Measurements from ENCODE around the gene PEPD.

- TF ChIP-seq POLR2AphosphoS5 (IDR thresholded peaks at IDR 0.05; ENCODE audit: low read depth, low read length) (no peak), POLR2A (IDR thresholded peaks at IDR 0.05; ENCODE audit: borderline replicate concordance, extremely low read depth, insufficient read depth, insufficient read length) (no peak), EZH2 (IDR thresholded peaks at IDR 0.05) (no peak), CBX3 (IDR thresholded peaks at IDR 0.05; ENCODE audit: low read depth) (no peak), CTCF (IDR thresholded peaks at IDR 0.05 in 2 of 3, conservative IDR thresholded peaks at IDR 0.05 in 1 of 3; ENCODE audit: borderline replicate concordance in 1 of 3, insufficient read depth in 1 of 3, low read depth in 2 of 3, low read length in 2 of 3) (no peak)
- TF ChIP-seq, protein P1, sequence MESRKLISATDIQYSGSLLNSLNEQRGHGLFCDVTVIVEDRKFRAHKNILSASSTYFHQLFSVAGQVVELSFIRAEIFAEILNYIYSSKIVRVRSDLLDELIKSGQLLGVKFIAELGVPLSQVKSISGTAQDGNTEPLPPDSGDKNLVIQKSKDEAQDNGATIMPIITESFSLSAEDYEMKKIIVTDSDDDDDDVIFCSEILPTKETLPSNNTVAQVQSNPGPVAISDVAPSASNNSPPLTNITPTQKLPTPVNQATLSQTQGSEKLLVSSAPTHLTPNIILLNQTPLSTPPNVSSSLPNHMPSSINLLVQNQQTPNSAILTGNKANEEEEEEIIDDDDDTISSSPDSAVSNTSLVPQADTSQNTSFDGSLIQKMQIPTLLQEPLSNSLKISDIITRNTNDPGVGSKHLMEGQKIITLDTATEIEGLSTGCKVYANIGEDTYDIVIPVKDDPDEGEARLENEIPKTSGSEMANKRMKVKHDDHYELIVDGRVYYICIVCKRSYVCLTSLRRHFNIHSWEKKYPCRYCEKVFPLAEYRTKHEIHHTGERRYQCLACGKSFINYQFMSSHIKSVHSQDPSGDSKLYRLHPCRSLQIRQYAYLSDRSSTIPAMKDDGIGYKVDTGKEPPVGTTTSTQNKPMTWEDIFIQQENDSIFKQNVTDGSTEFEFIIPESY (IDR thresholded peaks at IDR 0.05; ENCODE audit: extremely low read depth, insufficient replicate concordance, low read length): no peak
Observed at GRCh38 chr19:33522371-33522662, 726 bp upstream of the PEPD start.

All from HCT116 (cell line).